ENCODE data around the gene PLCXD3.

The PLCXD3 gene, protein sequence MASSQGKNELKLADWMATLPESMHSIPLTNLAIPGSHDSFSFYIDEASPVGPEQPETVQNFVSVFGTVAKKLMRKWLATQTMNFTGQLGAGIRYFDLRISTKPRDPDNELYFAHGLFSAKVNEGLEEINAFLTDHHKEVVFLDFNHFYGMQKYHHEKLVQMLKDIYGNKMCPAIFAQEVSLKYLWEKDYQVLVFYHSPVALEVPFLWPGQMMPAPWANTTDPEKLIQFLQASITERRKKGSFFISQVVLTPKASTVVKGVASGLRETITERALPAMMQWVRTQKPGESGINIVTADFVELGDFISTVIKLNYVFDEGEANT

DNA sequence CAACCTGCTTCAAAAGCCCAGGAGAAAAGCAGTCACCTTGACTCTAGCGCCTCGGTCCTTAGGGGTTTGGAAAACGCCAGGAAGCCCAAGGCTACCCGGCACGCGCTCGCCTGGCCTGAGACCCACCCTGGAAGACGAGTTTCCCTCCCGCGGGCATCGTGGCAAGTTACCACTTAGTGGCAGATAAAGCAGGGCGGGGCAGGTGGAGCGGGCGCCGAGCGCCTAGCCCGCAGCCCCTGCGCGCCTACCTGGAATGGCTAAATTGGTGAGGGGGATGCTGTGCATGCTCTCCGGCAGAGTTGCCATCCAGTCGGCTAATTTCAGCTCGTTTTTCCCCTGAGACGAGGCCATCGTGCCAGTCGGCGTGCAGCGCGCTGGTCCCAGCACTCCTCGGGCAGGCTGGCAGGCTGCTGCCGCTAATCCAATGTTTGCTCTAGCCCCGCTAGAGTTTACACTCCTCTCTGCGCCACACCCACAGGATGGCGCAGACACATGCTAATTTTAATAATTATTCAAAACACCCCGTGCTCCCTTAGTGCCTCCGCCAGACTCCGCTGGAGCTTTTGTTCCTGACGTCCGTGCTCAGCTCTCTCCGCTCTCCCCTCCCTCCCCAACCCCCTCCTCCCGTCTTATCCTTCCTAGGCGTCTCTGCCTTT lies at the start of gene PLCXD3:
PLCXD3 (minus strand) TSS at position 426 of the 656 bp plus-strand sequence; CDS start at position 351, 75 bp downstream.
- H3K4me1 Mint-ChIP-seq: no peaks in the 10 kb centered on the region
- ATAC-seq (replicated peaks): no peak
- no peak for DNase-seq
- no peak within 1 kb of the TSS for H3K4me3 Mint-ChIP-seq
- no peak within 1 kb of the TSS for H3K27ac Mint-ChIP-seq
- H3K9me3 Mint-ChIP-seq: peaks cover 3% of the 10 kb centered on the region in 2 donors
- peaks cover 30 to 31% of the 10 kb centered on the region in 2 donors for H3K27me3 Mint-ChIP-seq
- no peaks in the 10 kb centered on the region for H3K36me3 Mint-ChIP-seq

DNA sequence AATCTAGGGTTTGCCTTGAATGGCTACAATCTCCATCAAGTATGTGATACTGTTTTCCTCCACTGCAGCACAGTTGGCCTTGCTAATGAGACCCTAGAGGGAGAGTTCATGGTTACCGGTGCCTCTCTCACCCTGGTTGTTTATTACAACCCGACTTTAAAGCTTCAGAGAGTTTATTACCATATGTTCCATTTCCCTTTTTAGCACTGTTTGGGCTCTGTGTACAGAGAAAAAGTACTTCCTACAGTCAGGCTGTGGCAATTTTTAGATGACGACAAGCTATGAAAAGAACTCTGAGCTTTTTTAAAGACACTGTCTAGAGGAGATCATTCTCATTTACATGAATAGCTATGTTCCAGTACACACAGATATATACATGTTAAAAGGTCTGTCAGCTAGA lies 48.8 kb upstream of the PLCXD3 start:
- no peaks in the 10 kb centered on the region for H3K27me3 Mint-ChIP-seq
- H3K9me3 Mint-ChIP-seq: peaks cover 9 to 13% of the 10 kb centered on the region in 2 donors
- no peak overlapping the region for H3K4me3 Mint-ChIP-seq
- H3K27ac Mint-ChIP-seq: no peak overlapping the region
- H3K4me1 Mint-ChIP-seq: no peaks in the 10 kb centered on the region
- ATAC-seq (replicated peaks) (no peak), DNase-seq (no peak)
- H3K36me3 Mint-ChIP-seq: no peaks in the 10 kb centered on the region

DNA sequence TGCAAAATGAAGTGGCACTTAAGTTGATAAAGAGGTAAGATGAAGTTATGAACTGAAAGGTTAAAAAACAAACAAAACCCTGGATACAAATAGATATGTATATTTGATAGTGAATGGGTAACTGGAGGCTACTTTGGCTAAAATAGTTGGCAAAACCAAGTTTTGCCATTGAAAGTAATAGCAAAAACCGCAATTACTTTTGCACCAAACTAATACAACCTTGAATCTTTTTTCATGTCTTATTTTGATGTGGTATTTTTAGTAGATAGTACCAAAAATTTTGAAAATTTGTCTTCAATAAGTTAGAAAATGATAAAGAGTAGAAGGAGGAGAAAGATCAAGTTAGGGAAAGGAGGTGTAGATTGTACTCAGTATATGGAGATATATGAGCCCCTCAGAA lies 47.9 kb upstream of the PLCXD3 start:
- DNase-seq: no peak
- peaks cover 7 to 9% of the 10 kb centered on the region in 2 donors for H3K9me3 Mint-ChIP-seq
- H3K4me3 Mint-ChIP-seq: no peak overlapping the region
- H3K27me3 Mint-ChIP-seq: no peaks in the 10 kb centered on the region
- no peak for ATAC-seq (replicated peaks)
- H3K27ac Mint-ChIP-seq: no peak overlapping the region
- no peaks in the 10 kb centered on the region for H3K4me1 Mint-ChIP-seq
- no peaks in the 10 kb centered on the region for H3K36me3 Mint-ChIP-seq

DNA sequence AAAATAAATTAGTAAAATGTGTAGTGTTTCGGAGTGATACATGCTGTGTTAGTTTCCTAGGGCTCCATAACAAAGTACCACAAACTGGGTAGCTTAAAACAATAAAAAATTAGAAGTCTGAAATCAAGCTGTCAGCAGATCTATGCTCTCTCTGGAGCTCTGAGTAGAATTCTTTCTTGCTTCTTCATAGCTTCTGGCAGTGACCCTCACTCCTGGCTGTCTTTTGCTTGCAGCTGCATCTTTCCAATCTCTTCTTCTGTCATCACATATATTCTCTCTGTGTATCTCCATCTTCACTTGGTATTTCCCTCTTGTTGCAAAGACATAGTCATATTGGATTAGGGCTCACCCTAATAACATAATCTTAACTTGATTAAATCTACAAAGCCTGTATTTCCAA lies 37.6 kb upstream of the PLCXD3 start:
- H3K4me3 Mint-ChIP-seq: no peak overlapping the region
- no peak overlapping the region for H3K27ac Mint-ChIP-seq
- no peaks in the 10 kb centered on the region for H3K27me3 Mint-ChIP-seq
- ATAC-seq (replicated peaks) (no peak), DNase-seq (no peak)
- peaks cover 4 to 9% of the 10 kb centered on the region in 2 donors for H3K9me3 Mint-ChIP-seq
- no peaks in the 10 kb centered on the region for H3K36me3 Mint-ChIP-seq
- no peaks in the 10 kb centered on the region for H3K4me1 Mint-ChIP-seq

DNA sequence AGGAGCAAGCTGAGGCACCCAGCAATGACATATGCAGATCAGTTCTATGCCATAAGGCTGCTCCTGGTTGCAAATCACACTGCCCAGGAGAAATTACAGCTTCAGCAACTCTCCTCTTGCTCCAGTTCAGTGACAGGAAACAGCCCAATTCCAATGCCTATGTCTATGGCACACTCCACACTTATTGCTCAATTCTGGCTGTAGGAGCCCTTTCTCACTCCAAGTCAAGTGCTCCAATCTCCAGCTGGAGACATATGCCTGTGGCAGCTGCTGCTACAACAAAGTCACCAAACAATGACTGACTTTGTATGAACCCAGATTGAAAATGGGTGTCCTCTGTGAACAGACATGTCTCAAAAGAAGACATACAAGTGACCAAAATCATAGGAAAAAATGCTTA lies 31.8 kb upstream of the PLCXD3 start:
- Mint-ChIP-seq H3K36me3 (no peaks in the 10 kb centered on the region), H3K9me3 (peaks cover 0 to 3% of the 10 kb centered on the region in 2 donors), H3K4me3 (no peak overlapping the region), H3K4me1 (no peaks in the 10 kb centered on the region), H3K27ac (no peak overlapping the region), H3K27me3 (no peaks in the 10 kb centered on the region)
- no peak for DNase-seq
- ATAC-seq (replicated peaks): no peak

DNA sequence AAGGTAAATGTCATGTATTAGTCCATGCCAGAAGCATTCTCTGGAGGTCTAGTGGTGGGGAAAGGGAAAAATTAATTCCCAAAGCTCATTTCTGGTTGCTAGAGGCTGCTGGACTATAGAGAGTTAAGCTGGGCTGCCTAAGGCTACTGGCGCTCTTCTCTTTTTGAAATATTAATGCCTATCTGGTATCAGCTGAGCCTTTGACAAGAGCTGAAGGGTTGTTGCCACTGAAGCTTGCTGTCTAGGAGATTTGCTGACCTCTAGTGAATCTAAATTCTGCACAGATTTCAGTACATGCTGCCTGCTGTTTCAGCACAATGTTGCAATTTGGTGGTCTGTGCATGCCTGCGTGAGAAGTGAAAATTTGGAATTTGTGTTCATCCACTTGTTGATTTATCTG lies 29.1 kb upstream of the PLCXD3 start:
- Mint-ChIP-seq H3K27me3 (no peaks in the 10 kb centered on the region), H3K36me3 (no peaks in the 10 kb centered on the region), H3K4me1 (no peaks in the 10 kb centered on the region), H3K9me3 (peaks cover 4 to 6% of the 10 kb centered on the region in 2 donors), H3K27ac (no peak overlapping the region), H3K4me3 (no peak overlapping the region)
- no peak for DNase-seq
- ATAC-seq (replicated peaks): no peak

DNA sequence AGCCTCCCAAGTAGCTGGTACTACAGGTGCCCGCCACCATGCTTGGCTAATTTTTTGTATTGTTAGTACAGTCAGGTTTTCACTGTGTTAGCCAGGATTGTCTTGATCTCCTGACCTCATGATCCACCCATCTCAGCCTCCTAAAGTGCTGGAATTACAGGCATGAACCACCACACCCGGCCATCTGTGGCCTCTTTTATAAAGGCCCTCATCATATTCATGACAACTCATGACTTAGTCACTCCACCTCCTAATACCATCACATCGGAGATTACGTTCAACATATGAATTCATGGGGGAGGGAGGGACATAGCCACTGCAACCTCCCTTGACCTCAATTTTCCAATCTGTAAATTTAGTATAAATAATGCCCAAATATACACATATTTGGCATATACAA lies 27.2 kb upstream of the PLCXD3 start:
- Mint-ChIP-seq H3K4me1 (no peaks in the 10 kb centered on the region), H3K4me3 (no peak overlapping the region), H3K9me3 (peaks cover 4 to 8% of the 10 kb centered on the region in 2 donors), H3K36me3 (no peaks in the 10 kb centered on the region), H3K27me3 (no peaks in the 10 kb centered on the region), H3K27ac (no peak overlapping the region)
- DNase-seq: no peak
- ATAC-seq (replicated peaks): no peak

DNA sequence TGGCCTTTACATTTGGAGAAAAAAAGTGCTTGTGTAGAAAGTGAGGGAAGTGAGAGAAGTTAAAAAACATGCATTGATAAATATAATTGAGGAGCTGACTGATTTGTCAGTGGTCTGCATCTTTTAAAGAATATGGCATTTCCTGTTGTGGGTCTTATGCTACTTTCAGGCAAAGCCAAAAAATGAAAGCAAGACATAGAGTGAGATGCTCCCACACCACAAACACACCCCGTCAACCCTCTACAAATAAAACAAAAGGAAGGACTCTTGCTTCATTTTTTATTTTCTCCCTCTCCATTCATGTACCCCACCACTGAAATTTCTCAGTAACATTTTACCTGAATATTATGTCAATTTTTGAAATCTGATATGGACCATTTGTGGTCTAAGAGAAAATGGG lies 22.1 kb upstream of the PLCXD3 start:
- Mint-ChIP-seq H3K4me1 (no peaks in the 10 kb centered on the region), H3K4me3 (no peak overlapping the region), H3K9me3 (peaks cover 4 to 8% of the 10 kb centered on the region in 2 donors), H3K36me3 (no peaks in the 10 kb centered on the region), H3K27ac (no peak overlapping the region), H3K27me3 (no peaks in the 10 kb centered on the region)
- ATAC-seq (replicated peaks) (no peak), DNase-seq (no peak)

DNA sequence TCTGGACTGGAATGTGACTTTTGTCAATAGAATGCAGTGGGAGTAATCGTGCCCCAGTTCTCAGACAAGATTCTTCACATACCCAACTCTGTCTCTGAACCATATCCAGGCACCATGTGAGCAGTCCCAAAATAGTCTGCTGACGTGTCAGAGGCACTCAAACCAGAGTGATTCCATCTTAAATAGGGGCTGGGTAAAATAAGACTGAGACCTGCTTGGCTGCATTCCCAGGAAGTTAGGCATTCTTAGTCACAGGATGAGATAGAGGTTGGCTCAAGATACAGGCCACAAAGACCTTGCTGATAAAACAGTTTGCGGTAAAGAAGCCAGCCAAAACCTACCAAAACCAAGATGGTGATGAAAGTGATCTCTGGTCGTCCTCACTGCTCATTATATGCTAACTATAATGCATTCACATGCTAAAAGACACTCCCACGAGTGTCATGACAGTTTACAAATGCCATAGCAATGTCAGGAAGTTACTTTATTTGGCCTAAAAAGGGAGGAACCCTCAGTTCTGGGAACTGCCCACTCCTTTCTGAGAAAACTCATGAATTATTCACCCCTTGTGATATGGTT lies 16.9 kb upstream of the PLCXD3 start:
- Mint-ChIP-seq H3K9me3 (peaks cover 0 to 2% of the 10 kb centered on the region in 2 donors), H3K27me3 (no peaks in the 10 kb centered on the region), H3K4me1 (no peaks in the 10 kb centered on the region), H3K27ac (no peak overlapping the region), H3K4me3 (no peak overlapping the region), H3K36me3 (no peaks in the 10 kb centered on the region)
- no peak for ATAC-seq (replicated peaks)
- DNase-seq: no peak

DNA sequence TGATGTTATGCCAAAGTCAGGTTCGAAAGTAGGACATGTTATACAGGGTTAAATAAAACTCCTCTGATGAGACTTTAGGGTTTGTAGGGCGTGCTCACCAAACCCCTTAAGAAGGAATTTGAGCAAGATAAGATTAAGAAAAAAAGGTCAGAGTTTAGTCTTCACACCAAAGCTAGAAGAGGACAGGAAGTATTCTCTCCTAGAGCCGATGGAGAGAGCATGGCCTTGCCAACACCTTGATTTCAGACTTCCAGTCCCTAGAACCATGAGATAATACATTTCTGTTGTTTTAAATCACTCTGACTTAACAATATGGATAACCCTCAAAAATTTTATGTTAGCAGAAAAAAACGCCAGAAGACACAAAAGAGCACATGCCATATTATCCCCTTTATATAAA lies 16.3 kb upstream of the PLCXD3 start:
- no peaks in the 10 kb centered on the region for H3K27me3 Mint-ChIP-seq
- H3K9me3 Mint-ChIP-seq: peaks cover 0 to 2% of the 10 kb centered on the region in 2 donors
- no peak for DNase-seq
- no peak overlapping the region for H3K27ac Mint-ChIP-seq
- H3K4me3 Mint-ChIP-seq: no peak overlapping the region
- no peaks in the 10 kb centered on the region for H3K36me3 Mint-ChIP-seq
- H3K4me1 Mint-ChIP-seq: no peaks in the 10 kb centered on the region
- no peak for ATAC-seq (replicated peaks)

DNA sequence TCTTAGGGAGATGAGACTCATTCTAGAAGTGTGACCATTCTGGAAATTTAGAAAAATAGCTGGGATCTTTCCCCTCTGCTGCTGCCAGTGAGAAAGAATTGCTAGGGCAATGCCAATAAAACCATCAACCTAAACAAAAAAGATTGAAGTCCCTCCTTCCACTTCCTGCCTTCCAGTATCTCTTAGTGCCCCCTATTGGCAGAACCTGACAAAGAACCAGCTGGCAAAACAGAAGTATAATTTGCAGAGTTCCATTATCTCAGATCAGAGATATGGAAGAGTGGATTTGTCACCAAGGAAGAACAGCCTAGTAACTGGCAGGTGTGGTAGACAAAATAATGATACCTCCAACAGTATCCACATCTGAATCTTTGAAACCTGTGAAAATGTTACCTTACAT lies 13.8 kb upstream of the PLCXD3 start:
- no peak for ATAC-seq (replicated peaks)

DNA sequence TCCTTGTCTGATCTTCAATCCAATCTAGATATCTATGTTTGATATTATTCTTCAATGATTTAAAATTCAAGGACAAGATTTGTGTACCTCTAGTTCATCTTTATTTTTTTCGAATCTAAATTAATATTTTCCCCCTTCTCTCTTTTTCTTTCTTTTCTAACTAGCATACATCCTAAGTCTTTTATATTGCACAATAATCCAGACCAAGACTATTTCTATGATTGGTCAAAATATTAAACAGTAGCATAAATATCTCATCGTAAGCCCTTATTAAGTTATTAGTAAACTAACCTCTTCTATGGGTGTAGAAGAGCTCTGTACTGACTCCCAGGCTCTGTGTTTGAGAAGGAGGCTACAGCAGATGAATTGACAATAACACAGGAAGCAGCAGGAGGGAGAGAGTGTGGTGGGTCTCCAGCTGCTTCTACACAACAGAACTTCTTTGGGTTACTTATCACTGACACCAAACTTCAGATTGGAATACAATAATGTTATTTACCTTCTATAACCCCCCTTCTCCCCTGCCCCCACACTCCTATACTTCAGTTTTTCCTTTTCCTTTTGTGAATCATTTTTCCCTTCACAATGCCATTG lies 11.9 kb upstream of the PLCXD3 start:
- Mint-ChIP-seq H3K4me3 (no peak overlapping the region), H3K27me3 (no peaks in the 10 kb centered on the region)

More for the DNA sequence above, 13.8 kb upstream of the PLCXD3 start:
- Mint-ChIP-seq H3K9me3 (no peaks in the 10 kb centered on the region), H3K27ac (no peak overlapping the region), H3K36me3 (no peaks in the 10 kb centered on the region), H3K4me1 (no peaks in the 10 kb centered on the region), H3K4me3 (no peak overlapping the region), H3K27me3 (no peaks in the 10 kb centered on the region)
- no peak for DNase-seq

DNA sequence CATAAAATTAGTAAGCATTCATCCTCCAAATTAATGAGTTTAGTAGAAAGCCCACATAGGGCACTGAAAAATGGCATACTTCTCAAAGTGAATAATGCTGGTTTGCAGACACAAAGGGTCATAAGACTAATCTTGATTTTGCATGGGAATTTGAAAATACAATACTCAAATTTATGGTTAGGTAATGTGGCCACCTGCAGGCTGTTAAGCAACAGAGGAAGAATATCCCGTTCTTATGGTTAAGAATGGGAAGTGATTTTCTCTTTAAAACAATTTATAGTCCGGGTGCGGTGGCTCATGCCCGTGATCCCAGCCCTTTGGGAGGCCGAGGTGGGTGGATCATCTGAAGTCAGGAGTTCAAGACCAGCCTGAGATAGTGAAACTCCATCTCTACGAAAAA lies 9.4 kb upstream of the PLCXD3 start:
- DNase-seq (no peak), ATAC-seq (replicated peaks) (no peak)
- Mint-ChIP-seq H3K27ac (no peak overlapping the region), H3K4me1 (no peaks in the 10 kb centered on the region), H3K36me3 (no peaks in the 10 kb centered on the region), H3K9me3 (no peaks in the 10 kb centered on the region), H3K4me3 (no peak overlapping the region), H3K27me3 (no peaks in the 10 kb centered on the region)

More for the DNA sequence above, 11.9 kb upstream of the PLCXD3 start:
- Mint-ChIP-seq H3K27ac (no peak overlapping the region), H3K36me3 (no peaks in the 10 kb centered on the region), H3K9me3 (no peaks in the 10 kb centered on the region), H3K4me1 (no peaks in the 10 kb centered on the region)
- DNase-seq (no peak), ATAC-seq (replicated peaks) (no peak)

DNA sequence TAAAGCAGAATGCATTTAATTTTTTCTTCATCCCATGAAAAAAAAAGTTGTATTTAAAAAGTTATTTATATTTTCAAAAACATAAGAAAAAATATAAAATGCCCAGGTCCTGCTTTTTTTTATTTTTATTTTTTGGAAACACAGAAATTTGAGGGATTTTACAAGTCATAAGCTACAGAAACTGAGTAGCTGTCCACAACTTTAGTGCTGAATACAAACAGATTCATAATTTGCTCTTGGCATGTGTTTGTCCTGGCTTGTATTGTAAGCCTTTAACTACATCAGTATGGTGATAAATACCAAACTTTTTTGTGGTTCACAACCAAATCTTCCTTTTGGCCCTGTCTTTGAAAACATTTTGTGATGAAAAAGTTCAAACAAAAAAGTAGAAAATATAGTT lies 7.5 kb upstream of the PLCXD3 start:
- Mint-ChIP-seq H3K4me1 (no peaks in the 10 kb centered on the region), H3K9me3 (no peaks in the 10 kb centered on the region), H3K36me3 (no peaks in the 10 kb centered on the region), H3K27me3 (no peaks in the 10 kb centered on the region), H3K4me3 (no peak overlapping the region), H3K27ac (no peak overlapping the region)
- DNase-seq: no peak
- no peak for ATAC-seq (replicated peaks)

DNA sequence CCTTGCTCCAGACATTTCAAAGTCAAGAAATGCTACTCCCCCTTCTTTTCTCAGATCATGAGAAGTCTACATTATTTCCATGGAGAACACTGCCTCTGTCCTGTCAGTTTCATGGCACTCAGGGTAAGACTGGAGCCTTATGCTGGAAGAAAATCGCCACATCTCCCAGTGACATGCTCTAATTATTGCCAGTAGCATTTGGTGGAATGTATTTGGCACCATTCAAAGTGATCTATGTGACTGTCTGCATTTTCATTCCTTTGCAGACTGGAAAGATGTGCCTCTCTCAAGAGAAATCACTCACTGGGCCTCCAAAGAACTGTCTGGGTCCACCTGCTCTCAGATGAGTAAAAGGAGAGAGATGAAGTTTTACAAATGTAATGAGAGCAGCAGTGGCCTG lies 840 bp upstream of the PLCXD3 start:
- H3K4me1 Mint-ChIP-seq: no peaks in the 10 kb centered on the region
- ATAC-seq (replicated peaks): no peak
- H3K27ac Mint-ChIP-seq: no peak overlapping the region
- H3K27me3 Mint-ChIP-seq: peaks cover 30 to 31% of the 10 kb centered on the region in 2 donors
- peaks cover 3% of the 10 kb centered on the region in 2 donors for H3K9me3 Mint-ChIP-seq
- H3K36me3 Mint-ChIP-seq: no peaks in the 10 kb centered on the region
- no peak for DNase-seq
- no peak overlapping the region for H3K4me3 Mint-ChIP-seq
